ENCODE measurements around the gene ZBTB20.

The ZBTB20 gene

DNA sequence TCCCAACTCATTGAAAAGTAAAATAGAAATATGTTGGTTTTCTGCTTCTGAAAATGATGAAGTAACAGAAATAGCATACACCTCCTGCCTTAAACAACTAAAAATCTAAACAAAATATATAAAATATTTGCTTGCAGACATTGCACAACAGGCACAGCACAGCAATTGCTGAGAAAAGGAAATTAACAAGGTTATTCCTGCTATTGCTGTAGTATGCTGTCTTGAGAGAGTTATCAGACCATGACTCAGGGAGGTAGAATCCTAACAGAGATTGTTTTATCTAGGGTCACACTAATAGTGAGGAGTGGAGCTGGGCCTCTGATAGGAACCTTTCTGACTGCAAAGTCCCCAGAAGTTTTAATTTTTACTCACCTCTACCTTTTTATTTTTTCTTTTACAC is 72.6 kb downstream of the ZBTB20 start:
- TF ChIP-seq, protein P1, sequence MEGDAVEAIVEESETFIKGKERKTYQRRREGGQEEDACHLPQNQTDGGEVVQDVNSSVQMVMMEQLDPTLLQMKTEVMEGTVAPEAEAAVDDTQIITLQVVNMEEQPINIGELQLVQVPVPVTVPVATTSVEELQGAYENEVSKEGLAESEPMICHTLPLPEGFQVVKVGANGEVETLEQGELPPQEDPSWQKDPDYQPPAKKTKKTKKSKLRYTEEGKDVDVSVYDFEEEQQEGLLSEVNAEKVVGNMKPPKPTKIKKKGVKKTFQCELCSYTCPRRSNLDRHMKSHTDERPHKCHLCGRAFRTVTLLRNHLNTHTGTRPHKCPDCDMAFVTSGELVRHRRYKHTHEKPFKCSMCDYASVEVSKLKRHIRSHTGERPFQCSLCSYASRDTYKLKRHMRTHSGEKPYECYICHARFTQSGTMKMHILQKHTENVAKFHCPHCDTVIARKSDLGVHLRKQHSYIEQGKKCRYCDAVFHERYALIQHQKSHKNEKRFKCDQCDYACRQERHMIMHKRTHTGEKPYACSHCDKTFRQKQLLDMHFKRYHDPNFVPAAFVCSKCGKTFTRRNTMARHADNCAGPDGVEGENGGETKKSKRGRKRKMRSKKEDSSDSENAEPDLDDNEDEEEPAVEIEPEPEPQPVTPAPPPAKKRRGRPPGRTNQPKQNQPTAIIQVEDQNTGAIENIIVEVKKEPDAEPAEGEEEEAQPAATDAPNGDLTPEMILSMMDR (conservative IDR thresholded peaks at IDR 0.05; ENCODE audit: low read depth, low read length), result no peak
- DNase-seq (ENCODE audit: low read depth), result no peak
- H3K4me3 ChIP-seq (ENCODE audit: low read length), result no peak overlapping the region

DNA sequence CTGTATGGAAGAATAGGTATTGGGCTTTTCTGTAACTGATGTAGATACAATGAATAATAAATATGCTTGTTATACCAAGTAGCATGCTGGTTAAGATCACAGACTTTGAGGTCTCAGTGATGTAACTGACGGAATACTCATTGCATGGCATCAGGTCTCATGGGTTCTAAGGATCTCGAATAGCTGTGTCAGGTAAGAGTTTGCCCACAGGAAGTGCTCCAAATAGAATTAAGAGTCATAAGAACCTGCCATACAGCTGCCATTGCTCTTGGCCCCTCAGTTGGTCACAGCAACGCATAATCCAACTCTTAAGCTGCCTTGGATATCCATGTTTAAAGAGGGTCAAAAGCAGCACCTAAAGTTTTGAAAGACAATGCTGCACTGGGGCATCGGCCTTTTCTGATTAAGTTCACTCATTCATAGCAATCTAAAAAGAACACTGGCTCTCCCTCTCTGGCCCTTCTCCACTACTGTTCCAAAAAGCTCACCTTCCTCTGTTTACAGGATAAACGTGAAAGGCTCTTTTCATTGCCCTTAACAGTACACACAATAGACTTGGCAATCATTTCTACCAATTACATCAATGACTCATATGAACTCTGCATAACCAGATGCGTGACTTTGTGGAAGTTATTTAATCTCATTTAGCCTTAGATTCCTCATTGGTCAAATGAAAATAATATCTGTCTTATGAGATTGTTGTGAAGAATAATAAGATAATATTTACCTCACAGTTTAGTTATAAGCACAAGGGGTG is 74.6 kb downstream of the ZBTB20 start:
- DNase-seq (ENCODE audit: low read depth), result peak; percentile 85
- H3K4me3 ChIP-seq (ENCODE audit: low read length), result no peak overlapping the region
- TF ChIP-seq, protein P1 (conservative IDR thresholded peaks at IDR 0.05; ENCODE audit: low read depth, low read length), result no peak

DNA sequence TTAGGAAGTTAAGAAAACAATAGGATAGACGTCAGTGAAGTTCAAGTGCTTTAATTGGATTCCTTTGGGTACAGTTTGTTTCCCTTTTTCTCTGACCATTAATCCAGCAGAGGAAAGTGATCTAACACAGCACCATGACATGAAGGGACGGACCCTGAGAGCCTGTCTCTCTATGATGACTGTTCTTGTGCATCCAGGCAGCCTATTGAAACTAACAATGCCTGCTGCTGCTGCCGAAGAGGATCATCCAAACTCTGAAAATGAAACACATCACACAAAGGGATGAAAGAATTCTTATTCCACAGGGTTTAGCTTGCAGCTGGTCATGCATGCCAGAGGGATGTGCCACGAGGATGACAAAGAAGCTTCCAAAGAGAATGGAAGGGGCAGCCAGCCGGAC is 75.5 kb downstream of the ZBTB20 start:
- DNase-seq (ENCODE audit: low read depth), result peak; percentile 51
- TF ChIP-seq, protein P1 (conservative IDR thresholded peaks at IDR 0.05; ENCODE audit: low read depth, low read length), result no peak
- H3K4me3 ChIP-seq (ENCODE audit: low read length), result no peak overlapping the region

DNA sequence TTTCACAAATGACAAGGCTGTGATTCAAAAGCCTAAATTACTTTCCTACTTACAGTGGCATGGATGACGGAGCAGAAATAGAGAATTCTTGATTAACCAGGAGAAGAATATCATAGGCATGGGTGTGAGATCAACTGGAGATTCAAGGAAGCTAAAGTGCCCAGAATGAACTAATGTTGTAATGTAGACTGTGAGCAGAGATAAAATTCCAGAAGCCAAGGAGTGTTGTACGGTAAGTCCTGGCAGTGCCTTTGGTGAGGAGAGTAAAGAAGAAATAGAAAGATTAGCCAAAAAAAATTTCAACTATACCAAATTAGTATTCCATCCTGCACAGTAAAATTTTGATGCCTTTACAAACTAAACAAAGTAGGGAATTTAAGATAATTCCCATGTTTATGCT is 75.9 kb downstream of the ZBTB20 start:
- TF ChIP-seq, protein P1 (conservative IDR thresholded peaks at IDR 0.05; ENCODE audit: low read depth, low read length), result no peak
- no peak for DNase-seq (ENCODE audit: low read depth)
- H3K4me3 ChIP-seq (ENCODE audit: low read length), result no peak overlapping the region

DNA sequence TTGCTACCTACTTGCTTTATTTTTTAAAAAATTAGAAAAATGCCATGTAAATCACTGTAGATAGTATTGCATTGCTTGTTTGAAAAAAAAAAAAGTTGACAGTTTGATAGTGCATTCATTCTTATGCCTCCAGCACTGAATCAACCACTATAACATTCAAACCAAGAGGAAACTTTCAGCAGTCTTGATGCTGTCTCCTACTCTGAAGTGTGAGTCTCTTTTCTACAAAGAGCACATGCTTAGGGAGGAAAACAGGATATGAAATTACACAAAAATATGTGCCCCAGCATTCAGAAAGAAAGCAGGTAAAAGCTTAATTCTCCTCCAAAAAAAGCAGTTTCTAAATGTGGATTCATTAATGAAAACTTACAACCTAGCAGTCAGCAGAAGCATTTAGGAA is 78.3 kb downstream of the ZBTB20 start:
- TF ChIP-seq, protein P1 (conservative IDR thresholded peaks at IDR 0.05; ENCODE audit: low read depth, low read length), result no peak
- H3K4me3 ChIP-seq (ENCODE audit: low read length), result no peak overlapping the region
- no peak for DNase-seq (ENCODE audit: low read depth)

DNA sequence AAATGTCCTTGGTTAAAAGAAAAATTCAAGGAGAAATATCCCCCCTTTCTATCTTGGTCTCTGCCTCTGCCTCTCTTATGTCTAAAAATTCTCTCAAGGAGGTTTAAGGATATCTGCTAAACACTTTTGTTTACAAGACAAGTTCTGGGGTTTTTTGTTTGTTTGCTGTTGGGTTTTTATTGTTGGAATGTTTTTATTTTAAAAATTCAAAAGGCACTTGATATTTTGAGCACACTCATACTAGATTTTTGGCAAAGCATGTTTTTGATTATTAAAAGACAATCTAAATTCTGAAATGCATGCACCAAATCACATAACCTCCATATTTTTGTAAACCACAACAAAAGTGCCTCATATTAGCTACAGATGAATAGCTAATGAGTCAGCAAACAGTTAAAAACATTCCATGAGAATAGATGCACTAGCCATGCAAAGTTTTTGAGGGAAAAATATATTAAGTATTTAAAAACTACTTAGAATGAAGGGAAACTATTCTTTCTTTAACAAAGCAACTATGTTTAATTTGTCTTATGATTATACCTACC is 84.6 kb downstream of the ZBTB20 start:
- H3K4me3 ChIP-seq (ENCODE audit: low read length), result no peak overlapping the region
- TF ChIP-seq, protein P1 (conservative IDR thresholded peaks at IDR 0.05; ENCODE audit: low read depth, low read length), result no peak
- peak; percentile 48 for DNase-seq (ENCODE audit: low read depth)

DNA sequence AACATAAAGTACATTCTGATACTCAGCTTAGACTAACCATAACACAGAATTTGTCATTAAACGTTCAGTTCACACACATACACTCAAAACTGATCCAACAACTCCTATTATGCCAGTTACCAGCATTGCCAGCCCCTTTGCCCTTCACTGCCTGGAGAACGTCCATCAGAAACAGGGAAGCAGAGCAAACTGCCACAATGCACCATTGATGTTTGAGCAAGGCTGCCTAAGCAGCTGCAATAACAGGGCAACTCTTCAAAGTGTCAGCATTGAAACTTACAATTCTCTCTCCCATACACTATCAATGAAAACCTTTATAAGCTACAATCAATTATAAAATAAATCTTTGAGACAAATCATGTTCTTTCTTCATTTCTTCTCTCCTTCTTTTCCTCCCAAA is 85.1 kb downstream of the ZBTB20 start:
- no peak overlapping the region for H3K4me3 ChIP-seq (ENCODE audit: low read length)
- DNase-seq (ENCODE audit: low read depth), result no peak
- TF ChIP-seq, protein P1 (conservative IDR thresholded peaks at IDR 0.05; ENCODE audit: low read depth, low read length), result no peak
